Measurements from ENCODE around the gene KRTAP10-3. TPM values are rescaled to one million over a fixed set of nuclear protein-coding genes. Genes with fewer than 3 reads are reported as not detected.

KRTAP10-3 gene
- total RNA-seq, 1 experiment from 2014 or later, result 0.62 TPM

DNA sequence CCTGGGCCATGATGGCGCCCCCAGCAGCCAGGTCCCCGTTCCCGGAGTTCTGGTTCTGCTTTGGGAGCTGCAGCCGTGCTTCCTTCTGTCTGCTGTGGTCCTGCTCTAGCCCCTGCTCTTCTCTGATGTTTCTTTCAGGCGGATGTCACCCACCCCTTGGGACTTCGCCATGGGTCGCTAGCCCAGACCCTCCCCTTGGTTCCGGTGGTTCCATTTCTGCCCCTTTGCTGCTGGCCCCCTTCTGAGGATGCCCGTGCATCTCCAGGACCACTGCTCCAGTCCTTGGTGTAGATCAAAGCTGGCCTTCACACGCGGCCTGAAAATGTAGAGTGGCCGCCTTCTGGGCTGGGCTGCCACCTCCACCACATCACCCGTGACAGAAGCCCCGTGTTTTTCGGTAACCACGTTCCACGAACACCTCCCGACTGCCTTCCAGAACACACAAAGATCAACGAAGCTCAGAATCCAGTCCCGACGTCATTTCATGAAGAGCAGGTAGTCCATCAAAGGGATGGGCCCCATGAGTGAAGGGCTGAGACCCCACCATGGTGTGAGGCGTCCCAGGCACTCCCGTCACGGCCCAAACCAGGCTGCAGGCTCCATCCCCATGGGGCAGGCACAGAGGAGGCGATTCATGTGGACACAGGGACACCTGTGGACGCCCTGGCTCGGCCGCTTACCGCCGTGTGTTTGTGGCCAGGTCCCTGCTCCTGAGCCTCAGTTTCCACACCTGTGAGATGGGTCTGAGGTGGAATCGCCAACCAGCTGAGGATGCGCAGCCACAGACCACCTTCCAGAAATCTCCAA lies 43.0 kb downstream of the KRTAP10-3 start:
- Histone ChIP-seq H3K9me3 (ENCODE audit: low read depth, low read length, poor library complexity, severe bottlenecking) (no peaks in the 10 kb centered on the region), H3K4me3 (ENCODE audit: low read depth, low read length, poor library complexity, severe bottlenecking) (no peak overlapping the region), H3K4me1 (ENCODE audit: insufficient read depth, low read length, poor library complexity, severe bottlenecking) (no peaks in the 10 kb centered on the region), H3K27me3 (replicated peaks; ENCODE audit: insufficient read depth, low read depth, low read length, poor library complexity) (no peaks in the 10 kb centered on the region), H3K27ac (ENCODE audit: low read depth, low read length, poor library complexity, severe bottlenecking) (no peak overlapping the region), H3K36me3 (ENCODE audit: insufficient read depth, low read length, poor library complexity, severe bottlenecking) (no peaks in the 10 kb centered on the region)
- POLR2A ChIA-PET (ENCODE audit: low non-redundant PET), result no interaction called here
- no peak for TF ChIP-seq CTCF (conservative IDR thresholded peaks at IDR 0.05; ENCODE audit: low read depth, low read length)
- no peak for TF ChIP-seq EZH2 (IDR thresholded peaks at IDR 0.05; ENCODE audit: borderline replicate concordance, low read depth, low read length, poor library complexity, severe bottlenecking)
- intact Hi-C loops (cut with micrococcal nuclease; ENCODE audit: unreplicated experiment), result no loop called here
- CTCF ChIA-PET, result no interaction called here
- BruUV-seq (replicated peaks), result no TSS peak
- DNase-seq (ENCODE audit: low spot score), result no peak

GRCh38 chr21:44514746-44515358 lies 43.7 kb downstream of the KRTAP10-3 start:
- H3K4me3 ChIP-seq (ENCODE audit: low read depth, low read length, poor library complexity, severe bottlenecking), result no peak overlapping the region
- H3K36me3 ChIP-seq (ENCODE audit: insufficient read depth, low read length, poor library complexity, severe bottlenecking), result no peaks in the 10 kb centered on the region
- BruUV-seq (replicated peaks), result no TSS peak
- TF ChIP-seq EZH2 (IDR thresholded peaks at IDR 0.05; ENCODE audit: borderline replicate concordance, low read depth, low read length, poor library complexity, severe bottlenecking) (no peak), CTCF (conservative IDR thresholded peaks at IDR 0.05; ENCODE audit: low read depth, low read length) (no peak)
- H3K27me3 ChIP-seq (replicated peaks; ENCODE audit: insufficient read depth, low read depth, low read length, poor library complexity), result no peaks in the 10 kb centered on the region
- H3K9me3 ChIP-seq (ENCODE audit: low read depth, low read length, poor library complexity, severe bottlenecking), result no peaks in the 10 kb centered on the region
- intact Hi-C loops (cut with micrococcal nuclease; ENCODE audit: unreplicated experiment), result loop anchor here (5.0 kb wide), 1 partner anchor 227 kb away; no protein-coding TSS in a partner anchor
- ChIA-PET CTCF (no interaction called here), POLR2A (ENCODE audit: low non-redundant PET) (no interaction called here)
- no peak for DNase-seq (ENCODE audit: low spot score)
- no peaks in the 10 kb centered on the region for H3K4me1 ChIP-seq (ENCODE audit: insufficient read depth, low read length, poor library complexity, severe bottlenecking)
- no peak overlapping the region for H3K27ac ChIP-seq (ENCODE audit: low read depth, low read length, poor library complexity, severe bottlenecking)

DNA sequence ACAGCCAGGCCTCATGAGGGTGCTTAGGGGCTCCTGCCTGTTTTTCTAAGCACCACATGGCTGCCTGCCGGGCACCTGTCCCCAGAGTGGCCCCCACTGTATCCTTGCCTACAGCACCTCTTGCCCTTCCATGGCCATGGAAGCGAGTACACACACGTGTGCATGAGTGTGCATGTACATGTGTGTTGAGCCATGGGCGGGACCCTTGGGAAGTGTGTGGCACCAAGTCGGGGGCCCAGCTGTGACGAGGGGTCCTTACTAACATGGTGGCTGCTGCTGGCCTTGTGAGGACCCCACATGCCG lies 44.4 kb downstream of the KRTAP10-3 start:
- Histone ChIP-seq H3K9me3 (ENCODE audit: low read depth, low read length, poor library complexity, severe bottlenecking) (no peaks in the 10 kb centered on the region), H3K27ac (ENCODE audit: low read depth, low read length, poor library complexity, severe bottlenecking) (no peak overlapping the region), H3K4me3 (ENCODE audit: low read depth, low read length, poor library complexity, severe bottlenecking) (no peak overlapping the region), H3K27me3 (replicated peaks; ENCODE audit: insufficient read depth, low read depth, low read length, poor library complexity) (no peaks in the 10 kb centered on the region), H3K4me1 (ENCODE audit: insufficient read depth, low read length, poor library complexity, severe bottlenecking) (no peaks in the 10 kb centered on the region), H3K36me3 (ENCODE audit: insufficient read depth, low read length, poor library complexity, severe bottlenecking) (no peaks in the 10 kb centered on the region)
- CTCF ChIA-PET, result no interaction called here
- TF ChIP-seq CTCF (conservative IDR thresholded peaks at IDR 0.05; ENCODE audit: low read depth, low read length) (no peak), EZH2 (IDR thresholded peaks at IDR 0.05; ENCODE audit: borderline replicate concordance, low read depth, low read length, poor library complexity, severe bottlenecking) (no peak)
- intact Hi-C loops (cut with micrococcal nuclease; ENCODE audit: unreplicated experiment), result loop anchor here (5.0 kb wide), 1 partner anchor 228 kb away; no protein-coding TSS in a partner anchor
- DNase-seq (ENCODE audit: low spot score), result no peak
- POLR2A ChIA-PET (ENCODE audit: low non-redundant PET), result no interaction called here
- no TSS peak for BruUV-seq (replicated peaks)

Data from A673 (cell line).